H1 (cell line): ENCODE measurements around the gene SLCO4A1. TPM values are rescaled to one million over a fixed set of nuclear protein-coding genes. Genes with fewer than 3 reads are reported as not detected.

Experiments
- BACH1 ChIP-seq: IDR thresholded peaks from 2 replicates; pipeline ENCODE4 v1.6.1; 2012; ENCODE audit warnings: low read length, improper control_type of control experiment
- EZH2 ChIP-seq: fragments of 200-600 bp; sonication (generic); IDR thresholded peaks from 2 replicates; pipeline ENCODE4 v1.7.1; 2012; ENCODE audit warnings: low read depth, mild to moderate bottlenecking, moderate library complexity, low read length, inconsistent platforms; ENCODE audit not compliant: severe bottlenecking
- SP2 ChIP-seq: IDR thresholded peaks from 2 replicates; pipeline ENCODE4 v1.6.1; 2012; ENCODE audit warnings: mild to moderate bottlenecking, low read length, inconsistent platforms
- SRF ChIP-seq: IDR thresholded peaks from 2 replicates; pipeline ENCODE4 v1.6.1; 2011; ENCODE audit warnings: mild to moderate bottlenecking, low read depth, low read length, moderate library complexity
- SUZ12 ChIP-seq: fragments of 200-600 bp; sonication (generic); IDR thresholded peaks from 2 replicates; pipeline ENCODE4 v1.6.1; 2012; ENCODE audit warnings: mild to moderate bottlenecking, inconsistent platforms, low read length, moderate library complexity, mixed read lengths
- TBP ChIP-seq: IDR thresholded peaks from 2 replicates; pipeline ENCODE4 v1.6.1; 2011; ENCODE audit warnings: low read depth, low read length, improper control_type of control experiment
- polyA plus RNA-seq, 7 experiments: library from polyadenylated mRNA; depleted of rRNA in 3 of 7; stranded (reverse) in 5 of 7; unstranded in 2 of 7; fragments of >200 nt in 5 of 7; fragments of 200-250 nt in 2 of 7; gene quantifications; 1 replicate in 5 of 7; 2 replicates in 1 of 7; 4 replicates in 1 of 7; pipeline versions ENCODE4 v1.2.1 to v1.2.3, GENCODE V29; 2011 to 2013; ENCODE audit warnings: missing spikeins in 2 of 7, mixed read lengths in 2 of 7
- total RNA-seq: library from RNA; stranded (reverse); fragmentation: NEBNext Ultra II Directional; extraction: Animal tissue kit (Norgen Biotek cat#: 25700); gene quantifications from 2 replicates; pipeline ENCODE4 v1.2.1, GENCODE V29; 2021
- TF ChIP-seq, protein P1 (sequence below), 3 experiments: IDR thresholded peaks; 1 replicate in 2 of 3; 2 replicates in 1 of 3; pipeline versions ENCODE4 v1.5.1 to v1.6.1; 2011; ENCODE audit warnings: low read length in 3 of 3, mild to moderate bottlenecking in 3 of 3, inconsistent platforms in 2 of 3, low read depth in 1 of 3, moderate library complexity in 1 of 3; ENCODE audit not compliant: insufficient read depth in 1 of 3; ENCODE audit errors: control extremely low read depth in 1 of 3

SLCO4A1 gene
- total and polyA plus RNA-seq, 2 of the 8 experiments (the other 6 are each of a cell fraction or from before 2014, with no cell fraction given) = 10.5 to 18.5 TPM

DNA sequence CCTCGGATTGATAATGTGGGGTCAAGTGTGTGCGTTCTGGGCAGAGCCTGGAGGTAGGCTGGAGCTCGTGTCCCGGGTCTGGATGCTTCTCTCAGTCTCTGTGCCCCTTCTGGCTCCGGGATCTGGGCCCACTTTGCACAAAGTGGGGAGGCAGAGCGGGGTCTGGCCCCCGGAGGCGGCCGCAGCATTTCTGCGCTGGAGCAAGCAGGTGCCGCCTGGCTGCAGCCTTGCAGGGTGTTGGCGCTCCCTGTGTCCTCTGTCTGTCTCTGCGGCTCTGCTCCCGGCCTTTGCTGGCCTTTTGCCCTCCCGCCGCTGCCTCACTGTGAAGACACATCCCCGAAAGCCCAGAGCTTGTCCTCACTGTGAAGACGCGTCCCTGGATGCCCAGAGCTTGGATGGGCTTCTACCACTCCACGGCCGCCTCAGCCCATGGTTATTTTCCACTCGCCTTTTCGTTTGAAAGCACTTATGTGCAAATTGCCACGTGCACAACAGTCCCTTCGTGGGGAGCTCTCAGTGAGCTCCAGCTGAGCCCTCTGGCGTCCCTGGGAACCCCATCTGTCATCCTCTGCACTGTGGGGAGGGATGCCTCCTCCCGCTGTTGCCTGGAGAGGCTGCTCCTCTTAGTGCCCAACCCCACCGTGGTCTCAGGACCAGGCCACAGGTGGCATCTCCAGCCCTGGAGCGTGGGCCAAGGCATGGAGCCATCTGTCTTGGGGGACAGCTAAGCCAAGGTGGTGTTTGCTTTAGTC is 17.4 kb downstream of the SLCO4A1 start (continued):
- TF ChIP-seq SRF = no peak
- TF ChIP-seq SUZ12 = no peak
- TF ChIP-seq TBP = no peak
- TF ChIP-seq, protein P1, sequence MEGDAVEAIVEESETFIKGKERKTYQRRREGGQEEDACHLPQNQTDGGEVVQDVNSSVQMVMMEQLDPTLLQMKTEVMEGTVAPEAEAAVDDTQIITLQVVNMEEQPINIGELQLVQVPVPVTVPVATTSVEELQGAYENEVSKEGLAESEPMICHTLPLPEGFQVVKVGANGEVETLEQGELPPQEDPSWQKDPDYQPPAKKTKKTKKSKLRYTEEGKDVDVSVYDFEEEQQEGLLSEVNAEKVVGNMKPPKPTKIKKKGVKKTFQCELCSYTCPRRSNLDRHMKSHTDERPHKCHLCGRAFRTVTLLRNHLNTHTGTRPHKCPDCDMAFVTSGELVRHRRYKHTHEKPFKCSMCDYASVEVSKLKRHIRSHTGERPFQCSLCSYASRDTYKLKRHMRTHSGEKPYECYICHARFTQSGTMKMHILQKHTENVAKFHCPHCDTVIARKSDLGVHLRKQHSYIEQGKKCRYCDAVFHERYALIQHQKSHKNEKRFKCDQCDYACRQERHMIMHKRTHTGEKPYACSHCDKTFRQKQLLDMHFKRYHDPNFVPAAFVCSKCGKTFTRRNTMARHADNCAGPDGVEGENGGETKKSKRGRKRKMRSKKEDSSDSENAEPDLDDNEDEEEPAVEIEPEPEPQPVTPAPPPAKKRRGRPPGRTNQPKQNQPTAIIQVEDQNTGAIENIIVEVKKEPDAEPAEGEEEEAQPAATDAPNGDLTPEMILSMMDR (IDR thresholded peaks at IDR 0.05; ENCODE audit: control extremely low read depth in 1 of 3, insufficient read depth in 1 of 3, low read depth in 1 of 3, low read length in 3 of 3) = no peak
- no peak for TF ChIP-seq BACH1
- TF ChIP-seq EZH2 = no peak
- no peak for TF ChIP-seq SP2
